KBM-7 (cell line): ENCODE results near the gene SYCP3.
A peak's percentile ranks its signal among the peaks of the same experiment; 100 is the strongest.

Source experiments
- DNase-seq: peaks from one replicate; pipeline ENCODE4 v3.0.0-alpha.2; 2015
- in situ Hi-C: fragments of 300-500 bp; cut with MboI; formaldehyde crosslinking; loops from 2 replicates; pipeline ENCODE4 v1.14.3; 2020; ENCODE audit warnings: low sequenced_read_pairs, low pct_unique_long_range_greater_than_20kb, mixed read lengths

Gene SYCP3

GRCh38 chr12:101738920-101739665 is at the start of gene SYCP3:
SYCP3 (minus strand) TSS chr12:101739462; CDS start chr12:101737935, 1,527 bp downstream.
- in situ Hi-C loops = no loop called here
- no peak for DNase-seq

GRCh38 chr12:101785671-101786070 is 46.4 kb upstream of the SYCP3 start:
- in situ Hi-C loops = no loop called here
- DNase-seq = no peak

- no peak for DNase-seq
- in situ Hi-C loops = no loop called here
Observed at GRCh38 chr12:101784376-101784775, 45.1 kb upstream of the SYCP3 start.

- no peak for DNase-seq
- in situ Hi-C loops = no loop called here
Observed at GRCh38 chr12:101783838-101784237, 44.6 kb upstream of the SYCP3 start.

- DNase-seq = no peak
- in situ Hi-C loops = no loop called here
Observed at GRCh38 chr12:101783150-101783549, 43.9 kb upstream of the SYCP3 start.

- in situ Hi-C loops = no loop called here
Observed at GRCh38 chr12:101782273-101782731, 43.0 kb upstream of the SYCP3 start.

GRCh38 chr12:101781834-101782233 is 42.6 kb upstream of the SYCP3 start:
- no peak for DNase-seq
- in situ Hi-C loops = no loop called here

More at GRCh38 chr12:101782273-101782731, 43.0 kb upstream of the SYCP3 start:
- no peak for DNase-seq

- in situ Hi-C loops = no loop called here
- DNase-seq = peak; percentile 68
Observed at GRCh38 chr12:101780599-101780998, 41.3 kb upstream of the SYCP3 start.

GRCh38 chr12:101779626-101780025 is 40.4 kb upstream of the SYCP3 start:
- in situ Hi-C loops = no loop called here
- DNase-seq = no peak

GRCh38 chr12:101779200-101779599 is 39.9 kb upstream of the SYCP3 start:
- in situ Hi-C loops = no loop called here
- no peak for DNase-seq

- in situ Hi-C loops = no loop called here
- DNase-seq = no peak
Observed at GRCh38 chr12:101777978-101778377, 38.7 kb upstream of the SYCP3 start.

- DNase-seq = peak; percentile 69
- in situ Hi-C loops = no loop called here
Observed at GRCh38 chr12:101777485-101777884, 38.2 kb upstream of the SYCP3 start.

- in situ Hi-C loops = no loop called here
- DNase-seq = peak; percentile 80
Observed at GRCh38 chr12:101775816-101776215, 36.6 kb upstream of the SYCP3 start.

- in situ Hi-C loops = no loop called here
- DNase-seq = peak; percentile 81
Observed at GRCh38 chr12:101773650-101774162, 34.4 kb upstream of the SYCP3 start.

GRCh38 chr12:101772012-101772775 is 32.9 kb upstream of the SYCP3 start:
- in situ Hi-C loops = no loop called here
- DNase-seq = peak; percentile 74

- DNase-seq = no peak
Observed at GRCh38 chr12:101769865-101770264, 30.6 kb upstream of the SYCP3 start.

GRCh38 chr12:101768781-101769180 is 29.5 kb upstream of the SYCP3 start:
- in situ Hi-C loops = no loop called here
- no peak for DNase-seq

More at GRCh38 chr12:101769865-101770264, 30.6 kb upstream of the SYCP3 start:
- in situ Hi-C loops = no loop called here

GRCh38 chr12:101767537-101767936 is 28.3 kb upstream of the SYCP3 start:
- in situ Hi-C loops = no loop called here
- no peak for DNase-seq

- no peak for DNase-seq
- in situ Hi-C loops = no loop called here
Observed at GRCh38 chr12:101764051-101764792, 25.0 kb upstream of the SYCP3 start.
